ENCODE measurements around the gene ATG101. TPM values are rescaled to one million over a fixed set of nuclear protein-coding genes. Genes with fewer than 3 reads are reported as not detected.

Gene ATG101
- total RNA-seq, 4 donors from 2014 or later: 30.3 to 71.4 (median 61.2) TPM

DNA sequence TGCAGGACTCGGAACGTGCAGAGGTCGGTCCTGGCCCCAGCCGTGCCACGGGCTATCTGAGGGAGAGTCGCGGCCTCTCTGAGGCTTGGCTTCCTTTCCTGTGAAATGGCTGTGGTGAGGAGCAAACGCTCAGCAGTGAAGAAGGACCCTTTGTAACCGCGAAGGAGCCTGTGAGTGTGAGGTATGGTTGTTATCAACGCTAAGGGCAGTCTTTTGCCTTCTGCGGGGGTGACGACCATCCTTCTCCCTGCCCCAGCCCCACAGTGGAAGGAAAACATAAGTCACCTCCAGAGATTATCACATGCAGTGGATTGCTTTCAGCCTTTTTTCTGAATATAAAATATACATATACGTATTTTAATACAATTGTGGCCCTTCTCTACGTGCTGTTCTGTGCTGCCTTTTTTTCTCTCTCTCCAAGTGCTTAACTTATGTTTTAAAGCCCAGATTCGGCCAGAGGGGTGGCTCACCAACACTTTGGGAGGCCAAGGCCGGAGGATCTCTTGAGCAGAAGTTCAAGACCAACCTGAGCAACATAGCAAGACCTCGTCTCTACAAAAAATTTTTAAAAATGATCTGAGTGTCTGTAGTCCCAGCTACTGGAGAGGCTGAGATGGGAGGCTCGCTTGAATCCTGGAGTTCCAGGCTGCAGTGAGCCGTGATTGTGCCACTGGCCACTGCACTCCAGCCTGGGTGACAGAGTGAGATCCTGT is 45.6 kb upstream of the ATG101 start:
- no peaks in the 10 kb centered on the region for H3K36me3 ChIP-seq
- H3K27me3 ChIP-seq: no peaks in the 10 kb centered on the region
- DNase-seq (ENCODE audit: extremely low spot score): no peak
- H3K27ac ChIP-seq (replicated peaks in 1 of 4): peak overlapping the region; percentile 85 to 92 (median 88)
- intact Hi-C loops (cut with DNase I): loop anchor here (2.0 kb wide), 1 partner anchor 19 kb away; no protein-coding TSS in a partner anchor
- TF ChIP-seq POLR2AphosphoS5 (IDR thresholded peaks at IDR 0.05): no peak
- TF ChIP-seq POLR2A (IDR thresholded peaks at IDR 0.05; ENCODE audit: low read depth): no peak
- TF ChIP-seq, protein P1, sequence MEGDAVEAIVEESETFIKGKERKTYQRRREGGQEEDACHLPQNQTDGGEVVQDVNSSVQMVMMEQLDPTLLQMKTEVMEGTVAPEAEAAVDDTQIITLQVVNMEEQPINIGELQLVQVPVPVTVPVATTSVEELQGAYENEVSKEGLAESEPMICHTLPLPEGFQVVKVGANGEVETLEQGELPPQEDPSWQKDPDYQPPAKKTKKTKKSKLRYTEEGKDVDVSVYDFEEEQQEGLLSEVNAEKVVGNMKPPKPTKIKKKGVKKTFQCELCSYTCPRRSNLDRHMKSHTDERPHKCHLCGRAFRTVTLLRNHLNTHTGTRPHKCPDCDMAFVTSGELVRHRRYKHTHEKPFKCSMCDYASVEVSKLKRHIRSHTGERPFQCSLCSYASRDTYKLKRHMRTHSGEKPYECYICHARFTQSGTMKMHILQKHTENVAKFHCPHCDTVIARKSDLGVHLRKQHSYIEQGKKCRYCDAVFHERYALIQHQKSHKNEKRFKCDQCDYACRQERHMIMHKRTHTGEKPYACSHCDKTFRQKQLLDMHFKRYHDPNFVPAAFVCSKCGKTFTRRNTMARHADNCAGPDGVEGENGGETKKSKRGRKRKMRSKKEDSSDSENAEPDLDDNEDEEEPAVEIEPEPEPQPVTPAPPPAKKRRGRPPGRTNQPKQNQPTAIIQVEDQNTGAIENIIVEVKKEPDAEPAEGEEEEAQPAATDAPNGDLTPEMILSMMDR (IDR thresholded peaks at IDR 0.05): peak in 1 of 3 experiments; percentile 1
- no peak for TF ChIP-seq EP300 (IDR thresholded peaks at IDR 0.05)
- H3K9me3 ChIP-seq: no peaks in the 10 kb centered on the region
- peaks cover 43 to 67% (median 56%) of the 10 kb centered on the region in 4 donors for H3K4me1 ChIP-seq
- peak overlapping the region; percentile 63 to 70 (median 64) for H3K4me3 ChIP-seq
- WGBS: 36% methylated on average over 12 of the region's 20 CpGs

DNA sequence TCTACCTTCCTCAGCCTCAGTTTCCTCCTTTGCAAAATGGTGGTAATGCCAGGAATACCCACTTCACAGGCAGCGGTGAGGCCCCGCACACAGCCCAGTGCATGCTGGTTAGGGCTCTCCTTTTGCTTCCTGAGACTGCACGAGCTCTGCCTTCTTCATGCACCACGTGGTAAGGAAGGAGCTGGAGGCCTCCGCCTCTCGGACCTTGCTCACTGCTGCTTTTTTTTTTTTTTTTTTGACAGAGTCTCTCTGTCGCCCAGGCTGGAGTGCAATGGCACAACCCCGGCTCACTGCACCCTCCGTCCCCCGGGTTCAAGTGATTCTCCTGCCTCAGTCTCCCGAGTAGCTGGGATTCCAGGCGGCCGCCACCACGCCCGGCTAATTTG is 44.9 kb upstream of the ATG101 start:
- peak overlapping the region; percentile 85 to 92 (median 88) for H3K27ac ChIP-seq (replicated peaks in 1 of 4)
- no peak for DNase-seq (ENCODE audit: extremely low spot score)
- H3K4me3 ChIP-seq: peak overlapping the region; percentile 36 to 63 (median 42)
- H3K36me3 ChIP-seq: no peaks in the 10 kb centered on the region
- WGBS: 74% methylated on average over 15 of the region's 15 CpGs
- peaks cover 49 to 74% (median 61%) of the 10 kb centered on the region in 4 donors for H3K4me1 ChIP-seq
- intact Hi-C loops (cut with DNase I): loop anchor here (1.0 kb wide), 1 partner anchor 58 kb away; no protein-coding TSS in a partner anchor
- no peaks in the 10 kb centered on the region for H3K9me3 ChIP-seq
- H3K27me3 ChIP-seq: no peaks in the 10 kb centered on the region
- TF ChIP-seq POLR2AphosphoS5 (IDR thresholded peaks at IDR 0.05): peak; percentile 7 to 70
- TF ChIP-seq, protein P1 (IDR thresholded peaks at IDR 0.05): no peak

DNA sequence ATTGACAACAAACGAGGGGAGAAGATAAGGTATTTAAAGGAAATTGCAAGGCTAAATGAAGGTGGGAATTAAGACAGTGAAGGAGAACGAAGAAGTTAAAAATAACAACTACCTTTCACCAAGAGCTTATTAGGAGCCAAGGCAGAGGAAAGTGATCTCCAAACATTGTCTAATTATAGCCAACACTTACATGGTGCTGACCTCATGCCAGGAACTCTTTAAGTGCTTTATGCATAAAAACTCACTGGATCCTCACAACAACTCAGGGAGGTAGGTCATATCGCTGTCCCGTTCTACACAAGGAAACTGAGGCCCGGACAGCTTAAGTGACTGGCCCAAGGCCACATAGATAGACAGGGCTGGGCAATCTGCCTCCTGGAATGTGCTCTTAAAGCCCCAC is 43.5 kb upstream of the ATG101 start:
- intact Hi-C loops (cut with DNase I): no loop called here
- Histone ChIP-seq H3K36me3 (no peaks in the 10 kb centered on the region), H3K4me3 (peak overlapping the region in 2 of 4 donors; percentile 37 to 38), H3K9me3 (no peaks in the 10 kb centered on the region), H3K4me1 (peaks cover 52 to 71% (median 59%) of the 10 kb centered on the region in 4 donors), H3K27me3 (no peaks in the 10 kb centered on the region), H3K27ac (replicated peaks in 1 of 4) (peak overlapping the region; percentile 85 to 92 (median 88))
- DNase-seq (ENCODE audit: extremely low spot score): no peak
- no peak for TF ChIP-seq POLR2A (IDR thresholded peaks at IDR 0.05; ENCODE audit: low read depth)
- 27% methylated on average over 5 of the region's 5 CpGs for WGBS

DNA sequence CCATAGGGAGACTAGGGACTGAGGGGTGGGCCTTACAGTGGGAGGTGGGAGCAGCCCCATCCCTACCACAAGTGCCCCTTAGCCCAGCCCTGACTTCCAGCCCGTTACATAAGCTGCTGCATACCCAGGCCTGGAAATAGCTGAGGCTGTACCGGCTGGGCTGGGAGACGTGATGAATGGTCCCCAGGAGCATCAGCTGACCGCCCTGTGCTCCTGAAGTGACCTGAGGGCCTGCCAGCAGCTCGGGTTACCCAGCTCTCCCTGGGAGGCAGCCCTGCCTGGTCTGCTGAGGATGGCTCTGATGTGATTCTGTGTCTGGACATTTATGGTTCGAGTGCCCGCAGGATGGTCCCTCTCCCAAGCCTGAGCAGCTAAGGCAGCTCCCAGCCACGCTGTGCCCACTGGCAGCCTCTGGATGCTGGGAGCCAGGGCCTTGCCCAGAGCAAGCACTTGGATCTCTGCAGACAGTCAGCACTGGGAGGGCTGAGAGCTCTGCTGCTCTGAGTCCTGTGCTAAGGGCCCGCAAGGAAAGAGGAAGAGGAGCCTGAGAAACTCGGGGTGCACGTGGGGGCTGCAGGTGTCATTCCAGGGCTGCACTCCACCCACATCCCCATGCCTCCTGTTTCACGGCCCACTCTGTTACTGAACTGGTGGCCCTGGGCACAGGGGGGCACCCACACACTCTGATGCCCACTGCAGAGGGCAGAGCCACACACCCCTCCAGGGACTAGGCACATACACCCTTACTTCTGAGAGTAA is 42.5 kb upstream of the ATG101 start:
- 68% methylated on average over 4 of the region's 12 CpGs for WGBS
- peak; percentile 23 to 90 for TF ChIP-seq POLR2AphosphoS5 (IDR thresholded peaks at IDR 0.05)
- TF ChIP-seq, protein P1 (IDR thresholded peaks at IDR 0.05): no peak
- no peak for TF ChIP-seq EP300 (IDR thresholded peaks at IDR 0.05)
- TF ChIP-seq POLR2A (IDR thresholded peaks at IDR 0.05; ENCODE audit: low read depth): no peak
- no peak for DNase-seq (ENCODE audit: extremely low spot score)
- Histone ChIP-seq H3K27ac (replicated peaks in 1 of 4) (peak overlapping the region; percentile 85 to 92 (median 88)), H3K9me3 (no peaks in the 10 kb centered on the region), H3K36me3 (no peaks in the 10 kb centered on the region), H3K4me3 (no peak overlapping the region), H3K27me3 (no peaks in the 10 kb centered on the region), H3K4me1 (peaks cover 58 to 78% (median 64%) of the 10 kb centered on the region in 4 donors)
- intact Hi-C loops (cut with DNase I): no loop called here

DNA sequence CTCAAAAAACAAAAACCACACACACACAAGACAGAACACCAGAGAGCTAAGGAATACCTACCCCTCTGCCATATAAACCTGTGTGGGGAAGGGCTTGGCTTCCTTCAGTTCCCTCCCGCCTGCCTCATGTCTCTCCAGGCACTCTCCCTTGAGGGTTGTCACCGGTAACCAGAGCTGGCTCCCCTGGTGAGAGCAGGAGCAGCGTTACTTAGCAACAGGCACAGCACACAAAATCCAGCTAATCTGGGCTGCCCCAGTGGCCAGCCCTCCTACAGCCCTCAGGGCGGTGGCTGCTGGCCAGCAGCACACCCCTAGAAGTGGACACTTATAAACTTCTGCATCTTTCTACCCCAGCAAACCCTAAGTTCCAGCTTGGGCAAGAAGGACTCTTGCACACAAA is 40.1 kb upstream of the ATG101 start:
- Histone ChIP-seq H3K27ac (replicated peaks in 1 of 4) (peak overlapping the region; percentile 94 to 100 (median 97)), H3K4me1 (peaks cover 57 to 74% (median 60%) of the 10 kb centered on the region in 4 donors), H3K4me3 (no peak overlapping the region), H3K9me3 (no peaks in the 10 kb centered on the region), H3K27me3 (no peaks in the 10 kb centered on the region), H3K36me3 (no peaks in the 10 kb centered on the region)
- intact Hi-C loops (cut with DNase I): no loop called here
- 12% methylated on average over 3 of the region's 4 CpGs for WGBS
- TF ChIP-seq EP300 (IDR thresholded peaks at IDR 0.05) (no peak), POLR2AphosphoS5 (IDR thresholded peaks at IDR 0.05) (peak in 1 of 2 donors; percentile 65), POLR2A (IDR thresholded peaks at IDR 0.05; ENCODE audit: low read depth) (no peak)
- TF ChIP-seq, protein P1 (IDR thresholded peaks at IDR 0.05): no peak
- DNase-seq (ENCODE audit: extremely low spot score): no peak

Measured in esophagus muscularis mucosa (tissue), 4 donors.